ENCODE measurements around the gene DBET.
"Not testable (repeated sequence)": the region's sequence is repeated elsewhere in the genome, so short reads cannot be mapped to it uniquely, and the experiment has no call there.

GRCh38 chr4:190107766-190108485 lies 43.6 kb downstream of the DBET start:
- not testable (repeated sequence) for TF ChIP-seq CTCF, POLR2A (IDR thresholded peaks at IDR 0.05)

Measured in uterus (tissue), 2 donors.